WERI-Rb-1 (cell line): ENCODE results near the gene HIP1.

Source experiments
- DNase-seq: peaks from one replicate; pipeline ENCODE4 v3.0.0-alpha.2; 2020
- H3K27ac ChIP-seq: fragments of 250-450 bp; sonication (Bioruptor Pico); 2 replicates; pipeline ENCODE4 v1.5.1; 2020; ENCODE audit warnings: mild to moderate bottlenecking, moderate library complexity
- H3K27me3 ChIP-seq: fragments of 250-450 bp; sonication (Bioruptor Pico); 2 replicates; pipeline ENCODE4 v1.5.1; 2021; ENCODE audit warnings: mild to moderate bottlenecking, low read depth, moderate library complexity; ENCODE audit not compliant: insufficient read depth, severe bottlenecking
- H3K36me3 ChIP-seq: fragments of 250-450 bp; sonication (Bioruptor Pico); 2 replicates; pipeline ENCODE4 v1.5.1; 2020; ENCODE audit warnings: mild to moderate bottlenecking, moderate library complexity
- H3K4me3 ChIP-seq: 2 replicates; pipeline ENCODE4 v1.5.1; 2011; ENCODE audit warnings: low read depth, mild to moderate bottlenecking, control low read depth, low read length
- H3K9me3 ChIP-seq: fragments of 250-450 bp; sonication (Bioruptor Pico); 2 replicates; pipeline ENCODE4 v1.5.1; 2021; ENCODE audit warnings: mild to moderate bottlenecking, moderate library complexity; ENCODE audit not compliant: severe bottlenecking
- TF ChIP-seq, protein P1 (sequence below): IDR thresholded peaks from 2 replicates; pipeline ENCODE4 v1.5.1; 2011; ENCODE audit warnings: low read depth, mild to moderate bottlenecking, control low read depth, inconsistent platforms, low read length

Gene HIP1

DNA sequence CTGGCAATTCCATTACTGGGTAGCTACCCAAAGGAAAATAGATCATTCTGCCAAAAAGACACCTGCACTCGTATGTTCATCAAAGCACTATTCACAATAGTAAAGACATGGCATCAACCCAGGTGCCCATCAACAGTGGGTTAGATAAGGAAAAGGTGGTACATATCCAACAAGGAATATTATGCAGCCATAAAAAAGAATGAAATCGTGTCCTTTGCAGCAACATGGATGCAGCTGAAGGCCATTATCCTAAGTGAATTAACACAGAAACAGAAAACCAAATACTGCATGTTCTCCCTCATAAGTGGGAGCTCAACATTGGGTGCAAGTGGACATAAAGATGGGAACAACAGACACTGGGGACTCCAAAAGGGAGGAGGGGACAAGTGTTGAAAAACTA is 93.2 kb downstream of the HIP1 start:
- no peaks in the 10 kb centered on the region for H3K27me3 ChIP-seq
- TF ChIP-seq, protein P1, sequence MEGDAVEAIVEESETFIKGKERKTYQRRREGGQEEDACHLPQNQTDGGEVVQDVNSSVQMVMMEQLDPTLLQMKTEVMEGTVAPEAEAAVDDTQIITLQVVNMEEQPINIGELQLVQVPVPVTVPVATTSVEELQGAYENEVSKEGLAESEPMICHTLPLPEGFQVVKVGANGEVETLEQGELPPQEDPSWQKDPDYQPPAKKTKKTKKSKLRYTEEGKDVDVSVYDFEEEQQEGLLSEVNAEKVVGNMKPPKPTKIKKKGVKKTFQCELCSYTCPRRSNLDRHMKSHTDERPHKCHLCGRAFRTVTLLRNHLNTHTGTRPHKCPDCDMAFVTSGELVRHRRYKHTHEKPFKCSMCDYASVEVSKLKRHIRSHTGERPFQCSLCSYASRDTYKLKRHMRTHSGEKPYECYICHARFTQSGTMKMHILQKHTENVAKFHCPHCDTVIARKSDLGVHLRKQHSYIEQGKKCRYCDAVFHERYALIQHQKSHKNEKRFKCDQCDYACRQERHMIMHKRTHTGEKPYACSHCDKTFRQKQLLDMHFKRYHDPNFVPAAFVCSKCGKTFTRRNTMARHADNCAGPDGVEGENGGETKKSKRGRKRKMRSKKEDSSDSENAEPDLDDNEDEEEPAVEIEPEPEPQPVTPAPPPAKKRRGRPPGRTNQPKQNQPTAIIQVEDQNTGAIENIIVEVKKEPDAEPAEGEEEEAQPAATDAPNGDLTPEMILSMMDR: no peak
- no peak overlapping the region for H3K27ac ChIP-seq
- DNase-seq: no peak
- no peaks in the 10 kb centered on the region for H3K36me3 ChIP-seq
- peaks cover 9% of the 10 kb centered on the region for H3K9me3 ChIP-seq
- H3K4me3 ChIP-seq: no peak overlapping the region

DNA sequence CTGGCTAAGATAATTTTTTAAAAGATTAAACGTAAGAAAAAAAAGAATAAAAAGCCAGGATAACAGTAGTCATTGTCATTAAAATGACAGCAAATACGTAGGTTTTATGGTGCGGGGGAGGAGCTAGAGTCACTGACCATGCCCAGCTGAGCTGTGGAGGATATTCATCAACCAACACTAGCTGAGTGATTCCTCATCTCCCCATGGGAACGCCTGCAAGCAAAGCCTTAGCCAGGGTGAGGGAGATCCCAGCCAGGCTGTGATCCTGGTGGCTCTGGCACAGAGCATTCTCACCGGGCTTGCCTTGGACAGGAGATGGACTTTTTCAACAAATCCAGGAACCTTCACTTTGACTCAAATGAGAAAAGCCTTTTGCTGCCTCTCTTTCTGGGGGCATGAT is 94.2 kb downstream of the HIP1 start:
- Histone ChIP-seq H3K36me3 (no peaks in the 10 kb centered on the region), H3K9me3 (peaks cover 9% of the 10 kb centered on the region), H3K4me3 (no peak overlapping the region), H3K27me3 (no peaks in the 10 kb centered on the region), H3K27ac (no peak overlapping the region)
- DNase-seq: no peak
- TF ChIP-seq, protein P1: no peak

DNA sequence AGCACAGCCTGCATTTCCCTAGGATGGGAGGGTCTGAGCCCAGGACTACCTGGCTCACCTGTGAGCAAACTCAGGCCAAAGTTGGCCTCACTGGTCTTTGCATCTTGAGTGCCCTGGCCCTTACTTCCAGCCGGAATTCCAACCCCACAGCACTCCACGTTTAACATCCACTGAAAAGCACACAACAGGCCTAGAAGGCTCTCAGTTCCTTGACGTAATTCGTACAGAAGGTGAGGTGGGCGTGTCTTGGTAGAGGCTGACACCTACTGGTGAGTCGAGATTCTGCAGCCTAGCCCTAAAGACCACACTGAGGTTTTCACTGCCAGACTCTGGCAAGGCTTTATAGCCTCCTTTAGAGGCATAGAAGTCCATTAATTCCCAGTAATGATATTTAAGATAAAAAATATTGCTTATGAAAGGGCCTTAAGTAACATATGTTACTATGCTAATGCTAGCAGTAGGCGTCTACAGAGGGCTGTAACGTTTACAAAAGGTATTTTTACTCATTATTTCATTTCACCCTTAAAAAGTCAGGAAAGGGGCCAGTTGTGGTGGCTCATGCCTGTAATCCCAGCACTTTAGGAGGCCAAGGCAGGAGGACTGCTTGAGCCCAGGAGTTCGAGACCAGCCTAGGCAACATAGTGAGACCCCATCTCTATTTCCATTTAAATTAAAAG is 95.8 kb downstream of the HIP1 start:
- TF ChIP-seq, protein P1: peak; percentile 91
- DNase-seq: peak; percentile 55
- H3K4me3 ChIP-seq: no peak overlapping the region
- H3K27ac ChIP-seq: no peak overlapping the region
- no peaks in the 10 kb centered on the region; the same call in 1 of the 2 replicates for H3K36me3 ChIP-seq
- no peaks in the 10 kb centered on the region for H3K27me3 ChIP-seq
- H3K9me3 ChIP-seq: peaks cover 9% of the 10 kb centered on the region

DNA sequence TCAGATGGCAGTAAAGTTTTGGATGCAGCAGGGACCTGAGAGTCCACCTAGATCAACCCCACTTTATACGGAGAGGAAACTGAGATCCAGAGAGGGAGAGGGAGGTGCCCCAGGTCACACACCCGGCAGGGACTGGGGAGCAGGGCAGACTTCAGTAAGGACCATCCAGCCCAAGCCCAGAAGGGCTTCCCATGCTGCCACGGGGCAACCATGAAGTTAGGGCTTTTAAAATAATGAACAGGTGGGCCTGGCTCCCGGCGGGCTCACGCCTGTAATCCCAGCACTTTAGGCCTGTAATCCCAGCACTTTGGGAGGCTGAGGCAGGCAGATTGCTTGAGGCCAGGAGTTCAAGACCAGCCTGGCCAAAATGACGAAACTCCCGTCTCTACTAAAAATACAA is 98.5 kb downstream of the HIP1 start:
- Histone ChIP-seq H3K36me3 (no peaks in the 10 kb centered on the region; the same call in 1 of the 2 replicates), H3K27ac (peak overlapping the region; percentile 96), H3K27me3 (no peaks in the 10 kb centered on the region), H3K4me3 (peak overlapping the region; percentile 65), H3K9me3 (peaks cover 9% of the 10 kb centered on the region)
- DNase-seq: peak; percentile 76
- TF ChIP-seq, protein P1: no peak

DNA sequence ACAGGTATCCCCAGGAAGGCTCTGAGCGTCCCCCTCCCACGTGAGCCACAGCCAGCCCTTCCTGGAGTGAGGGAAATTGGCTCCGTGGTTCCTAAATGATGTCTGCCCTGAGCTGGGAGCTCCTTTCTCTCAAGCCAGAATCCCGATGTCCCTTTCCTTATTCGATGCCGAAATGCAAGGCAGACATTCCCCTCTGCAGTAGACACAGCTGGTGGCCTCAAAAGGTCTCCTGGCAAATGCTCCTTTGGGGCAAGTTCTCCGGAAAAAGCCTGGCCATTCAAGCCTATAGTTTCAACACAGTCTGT is 98.9 kb downstream of the HIP1 start:
- Histone ChIP-seq H3K4me3 (peak overlapping the region; percentile 65), H3K27me3 (no peaks in the 10 kb centered on the region), H3K36me3 (no peaks in the 10 kb centered on the region; the same call in 1 of the 2 replicates), H3K27ac (peak overlapping the region; percentile 96), H3K9me3 (peaks cover 9% of the 10 kb centered on the region)
- no peak for DNase-seq
- TF ChIP-seq, protein P1: no peak
